Psoas muscle (tissue), 8 donors: ENCODE data around the gene RSPH3. TPM values are rescaled to one million over a fixed set of nuclear protein-coding genes. Genes with fewer than 3 reads are reported as not detected.

Experiments used
- ATAC-seq, 4 donors: fragments of 200-7000 bp; cut with Tn5 transposase; one replicate each; pipeline ENCODE4 v1.9.1; 2020; ENCODE audit warnings: moderate library complexity in 3 of 4, mild to moderate bottlenecking in 2 of 4
- DNase-seq, 2 donors: peaks; one replicate each; pipeline ENCODE4 v3.0.0-alpha.2; 2020
- H3K27ac ChIP-seq: fragments of 200-600 bp; one replicate; pipeline ENCODE4 v1.8.0; 2022
- H3K27me3 ChIP-seq, 3 donors: fragments of 200-600 bp in 1 of 3; one replicate each; pipeline versions ENCODE4 v1.6.1 to v1.8.0; 2013 to 2022; ENCODE audit warnings: low read length in 2 of 3, mild to moderate bottlenecking in 2 of 3, moderate library complexity in 1 of 3; ENCODE audit not compliant: insufficient read depth in 3 of 3
- H3K36me3 ChIP-seq, 2 donors: fragments of 200-600 bp in 1 of 2; one replicate each; pipeline versions ENCODE4 v1.6.1 to v1.8.0; 2013 to 2022; ENCODE audit warnings: low read depth in 1 of 2, mild to moderate bottlenecking in 1 of 2, moderate library complexity in 1 of 2; ENCODE audit not compliant: insufficient read depth in 1 of 2
- H3K4me1 ChIP-seq: fragments of 200-600 bp; one replicate; pipeline ENCODE4 v1.8.0; 2022
- H3K4me3 ChIP-seq: fragments of 200-600 bp; one replicate; pipeline ENCODE4 v1.8.0; 2022; ENCODE audit warnings: mild to moderate bottlenecking
- H3K9me3 ChIP-seq: fragments of 200-600 bp; one replicate; pipeline ENCODE4 v1.8.0; 2022
- CTCF ChIP-seq: fragments of 200-600 bp; IDR thresholded peaks from one replicate; pipeline ENCODE4 v1.8.0; 2022; ENCODE audit warnings: antibody characterized with exemption
- WGBS, 3 donors: extraction: QIAGEN DNeasy Blood & Tissue Kit; methylation state at CpG; one replicate each; pipeline versions ENCODE4 v1.1.6 to v1.1.7; 2013; 5-methylcytosine and 5-hydroxymethylcytosine counted together
- intact Hi-C, 2 donors: fragments of 100-400 bp; cut with DNase I; formaldehyde crosslinking; loops; one replicate each; pipeline versions ENCODE4 v1.11.0 to v1.14.2; 2022
- polyA plus RNA-seq, 3 donors: library from polyadenylated mRNA; stranded (reverse); fragments of 200-250 nt; gene quantifications; one replicate each; pipeline ENCODE4 v1.2.3, GENCODE V29; 2013
- total RNA-seq, 4 donors: library from RNA; stranded (reverse); fragmentation: NEBNext Ultra II Directional in 2 of 4; extraction: Animal tissue kit (Norgen Biotek cat#: 25700) in 2 of 4; gene quantifications; one replicate each; pipeline versions ENCODE4 v1.2.1 to v1.2.4, GENCODE V29; 2021 to 2023
- donor health status: healthy with polysubstance abuse.
- donor health status: DM: no; HTN: no; CAD: no; lungs with moderate emphysema.
- donor health status: Bipolar disorder and iron deficiency.
- donor health status: healthy.
- donor health status: DM: yes; HTN: yes; CAD: no.
- donor health status: DM: no; HTN: no; CAD: no.
- donor health status: DM: no; HTN: no; CAD: no.
- donor health status: DM: yes; HTN: yes; CAD: no.

RSPH3 gene
- total and polyA plus RNA-seq, 7 donors, result 1.4 to 5.2 (median 2.8) TPM

- peak in 1 of 2 donors; percentile 16 for DNase-seq
- peak; percentile 16 to 49 (median 40) for ATAC-seq
- TF ChIP-seq CTCF, result no peak
- no peak overlapping the region for H3K4me3 ChIP-seq
- no peaks in the 10 kb centered on the region for H3K9me3 ChIP-seq
- no peaks in the 10 kb centered on the region for H3K27me3 ChIP-seq
- no peaks in the 10 kb centered on the region for H3K36me3 ChIP-seq
- intact Hi-C loops, result loop anchor here in 1 of 2 donors (10.0 kb wide), 1 partner anchor 132 kb away; no protein-coding TSS in a partner anchor
- peak overlapping the region; percentile 81 for H3K27ac ChIP-seq
- peaks cover 13% of the 10 kb centered on the region for H3K4me1 ChIP-seq
- 77 to 84% (median 80%) methylated on average over 12 of the region's 12 CpGs for WGBS, 3 donors
These were observed 2.6 kb upstream of the RSPH3 start for GRCh38 chr6:159002432-159003155.

- H3K4me3 ChIP-seq, result peak overlapping the region; percentile 83
- no peaks in the 10 kb centered on the region for H3K27me3 ChIP-seq
- intact Hi-C loops, result no loop called here
- H3K4me1 ChIP-seq, result peaks cover 13% of the 10 kb centered on the region
- no peak for DNase-seq
- H3K9me3 ChIP-seq, result no peaks in the 10 kb centered on the region
- peak overlapping the region; percentile 81 for H3K27ac ChIP-seq
- no peak for TF ChIP-seq CTCF
- peak; percentile 8 to 33 (median 14) for ATAC-seq
- H3K36me3 ChIP-seq, result no peaks in the 10 kb centered on the region
- WGBS, 3 donors, result 1 to 3% (median 2%) methylated on average over 24 of the region's 24 CpGs
These were observed 792 bp downstream of the RSPH3 start for GRCh38 chr6:158999154-158999665.

GRCh38 chr6:158996856-158997255 lies 3.1 kb downstream of the RSPH3 start:
- 47 to 62% (median 55%) methylated on average over 2 of the region's 2 CpGs for WGBS, 3 donors
- no peak overlapping the region for H3K4me3 ChIP-seq
- intact Hi-C loops, result no loop called here
- H3K27me3 ChIP-seq, result no peaks in the 10 kb centered on the region
- no peak for TF ChIP-seq CTCF
- H3K36me3 ChIP-seq, result no peaks in the 10 kb centered on the region
- no peak overlapping the region for H3K27ac ChIP-seq
- DNase-seq (no peak), ATAC-seq (no peak)
- peaks cover 2% of the 10 kb centered on the region for H3K4me1 ChIP-seq
- no peaks in the 10 kb centered on the region for H3K9me3 ChIP-seq

GRCh38 chr6:158993639-158994038 lies 6.4 kb downstream of the RSPH3 start:
- peaks cover 2% of the 10 kb centered on the region for H3K9me3 ChIP-seq
- ATAC-seq, result no peak
- no peak overlapping the region for H3K4me3 ChIP-seq
- no peak overlapping the region for H3K27ac ChIP-seq
- 95% methylated on average over 3 of the region's 3 CpGs for WGBS, 3 donors
- DNase-seq, result no peak
- H3K36me3 ChIP-seq, result no peaks in the 10 kb centered on the region
- no peak for TF ChIP-seq CTCF
- H3K4me1 ChIP-seq, result no peaks in the 10 kb centered on the region
- intact Hi-C loops, result no loop called here
- no peaks in the 10 kb centered on the region for H3K27me3 ChIP-seq
